ENCODE measurements around the gene BNC1.
"Not testable (repeated sequence)": the region's sequence is repeated elsewhere in the genome, so short reads cannot be mapped to it uniquely, and the experiment has no call there.

Gene BNC1

DNA sequence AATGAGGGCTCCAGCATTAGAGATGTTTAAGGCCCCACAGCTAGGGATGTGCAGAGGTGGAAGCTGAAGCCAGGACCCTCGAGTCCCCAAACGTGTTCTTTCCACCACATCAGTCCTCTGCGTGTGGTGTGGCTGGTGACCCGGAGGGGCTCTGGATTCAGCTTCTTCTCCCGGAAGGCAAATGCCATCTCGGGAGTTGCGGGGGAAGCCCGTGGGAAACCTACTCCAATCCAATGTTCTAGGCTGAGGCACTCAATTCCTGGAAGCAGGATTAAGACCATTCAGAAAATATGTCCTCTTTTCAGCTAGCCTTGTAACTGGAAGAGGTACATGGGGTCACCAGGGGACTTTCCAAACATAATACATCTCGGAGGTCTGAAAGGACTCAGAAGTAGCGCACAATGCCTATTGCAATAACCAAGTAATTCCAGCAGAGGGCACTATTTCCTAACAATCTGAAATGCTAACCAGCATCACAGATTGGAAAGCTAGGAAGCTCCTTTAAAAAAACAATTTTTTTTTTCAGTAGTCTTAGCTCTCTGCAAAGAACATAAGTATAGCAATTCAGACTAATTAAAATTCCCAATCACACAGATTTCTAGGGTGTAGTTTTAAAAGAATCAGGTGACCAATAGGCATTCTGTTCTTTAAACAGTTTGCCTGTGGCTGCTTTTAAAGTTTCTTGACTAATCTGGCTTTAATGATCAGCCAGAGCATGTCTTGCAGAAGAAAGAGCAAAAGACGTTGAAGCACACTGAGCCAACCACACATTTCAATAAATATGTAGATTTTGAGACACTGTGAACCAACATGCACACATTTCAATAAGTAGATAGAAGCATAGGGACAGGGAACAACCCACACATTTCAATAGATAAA is 36.1 kb downstream of the BNC1 start:
- DNase-seq: peak; percentile 47 to 72

DNA sequence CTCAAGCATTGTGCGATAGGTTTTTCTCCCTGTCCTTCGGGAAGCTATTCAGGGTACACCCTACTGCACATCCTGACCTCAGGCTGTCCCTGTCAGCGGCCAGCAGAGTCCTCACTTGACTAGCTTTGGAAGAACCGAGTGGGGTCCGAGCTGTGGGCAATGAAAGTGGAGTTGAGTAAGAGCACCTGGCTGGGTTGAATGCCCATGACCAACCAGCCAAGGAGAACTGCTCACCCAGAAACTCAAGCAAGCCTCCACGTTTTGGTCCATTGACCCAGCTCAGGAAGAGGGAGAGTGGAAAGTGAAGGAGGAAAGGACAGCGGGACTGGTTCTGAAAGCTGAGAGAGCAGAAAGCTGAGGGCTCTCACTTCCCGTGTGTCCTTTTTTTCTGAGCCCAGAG is 40.8 kb downstream of the BNC1 start:
- no peak for DNase-seq

DNA sequence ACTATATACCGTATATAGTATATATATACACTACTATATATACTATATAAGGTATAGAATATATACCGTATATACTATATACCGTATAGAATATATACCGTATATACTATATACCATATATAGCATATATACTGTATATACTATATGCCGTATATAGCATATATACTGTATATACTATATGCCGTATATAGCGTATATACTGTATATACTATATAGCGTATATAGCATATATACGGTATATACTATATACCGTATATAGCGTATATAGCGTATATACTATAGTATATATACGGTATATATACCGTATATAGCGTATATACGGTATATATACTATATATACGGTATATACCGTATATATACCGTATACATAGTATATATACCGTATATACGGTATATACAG is 54.2 kb downstream of the BNC1 start:
- no peak for DNase-seq

DNA sequence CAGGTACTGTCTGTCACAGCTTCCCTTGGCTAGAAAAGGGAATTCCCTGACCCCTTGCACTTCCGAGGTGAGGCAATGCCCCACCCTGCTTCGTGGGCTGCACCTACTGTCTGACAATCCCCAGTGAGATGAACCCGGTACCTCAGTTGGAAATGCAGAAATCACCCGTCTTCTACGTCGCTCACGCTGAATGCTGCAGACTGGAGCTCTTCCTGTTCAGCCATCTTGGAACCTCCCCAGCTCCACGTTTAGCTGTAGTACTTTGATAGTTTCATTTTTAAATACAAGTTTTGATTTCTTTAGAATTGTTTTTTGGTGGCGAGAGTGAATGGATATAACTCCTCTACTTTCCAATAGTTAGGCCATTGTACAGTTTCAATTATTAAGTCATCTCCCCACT is 59.0 kb downstream of the BNC1 start:
- DNase-seq: no peak

DNA sequence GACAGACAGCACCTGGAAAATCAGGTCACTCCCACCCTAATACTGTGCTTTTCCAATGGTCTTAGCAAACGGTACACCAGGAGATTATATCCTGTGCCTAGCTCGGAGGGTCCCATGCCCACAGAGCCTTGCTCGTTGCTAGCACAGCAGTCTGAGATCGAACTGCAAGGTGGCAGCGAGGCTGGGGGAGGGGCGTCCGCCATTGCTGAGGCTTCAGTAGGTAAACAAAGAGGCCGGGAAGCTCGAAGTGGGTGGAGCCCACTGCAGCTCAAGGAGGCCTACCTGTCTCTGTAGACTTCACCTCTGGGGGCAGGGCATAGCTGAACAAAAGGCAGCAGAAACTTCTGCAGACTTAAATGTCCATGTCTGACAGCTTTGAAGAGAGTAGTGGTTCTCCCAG is 62.7 kb downstream of the BNC1 start:
- not testable (repeated sequence) for DNase-seq

DNA sequence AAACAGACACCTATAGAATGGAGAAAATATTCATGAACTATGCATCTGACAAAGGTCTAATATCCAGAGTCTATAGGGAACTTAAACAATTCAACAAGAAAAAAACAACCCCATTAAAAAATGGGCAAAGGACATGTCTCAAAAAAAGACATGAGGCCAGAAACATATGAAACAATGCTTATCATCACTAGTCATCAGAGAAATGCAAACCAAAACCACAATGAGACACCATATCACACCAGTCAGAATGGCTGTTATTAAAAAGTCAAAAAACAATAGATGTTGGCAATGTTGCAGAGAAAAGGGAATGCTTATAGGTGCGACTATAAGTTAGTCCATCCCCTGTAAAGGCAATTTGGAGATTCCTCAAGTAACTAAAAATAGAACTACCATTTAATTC is 65.4 kb downstream of the BNC1 start:
- no peak for DNase-seq

DNA sequence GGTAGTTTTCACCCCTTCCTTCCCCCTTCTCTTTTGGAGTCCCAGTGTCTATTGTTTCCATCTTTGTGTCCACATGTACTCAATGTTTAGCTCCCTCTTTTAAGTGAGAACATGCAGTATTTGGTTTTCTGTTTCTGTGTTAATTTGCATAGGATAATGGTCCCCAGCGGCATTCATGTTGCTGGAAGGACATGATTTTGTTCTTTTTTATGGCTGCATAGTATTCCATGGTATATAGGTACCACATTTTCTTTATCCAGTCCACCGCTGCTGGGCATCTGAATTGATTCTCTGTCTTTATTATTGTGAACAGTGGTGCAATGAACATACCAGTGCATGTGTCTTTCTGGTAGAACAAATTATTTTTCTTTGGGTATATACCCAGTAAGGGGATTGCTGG is 69.2 kb downstream of the BNC1 start:
- DNase-seq: no peak

DNA sequence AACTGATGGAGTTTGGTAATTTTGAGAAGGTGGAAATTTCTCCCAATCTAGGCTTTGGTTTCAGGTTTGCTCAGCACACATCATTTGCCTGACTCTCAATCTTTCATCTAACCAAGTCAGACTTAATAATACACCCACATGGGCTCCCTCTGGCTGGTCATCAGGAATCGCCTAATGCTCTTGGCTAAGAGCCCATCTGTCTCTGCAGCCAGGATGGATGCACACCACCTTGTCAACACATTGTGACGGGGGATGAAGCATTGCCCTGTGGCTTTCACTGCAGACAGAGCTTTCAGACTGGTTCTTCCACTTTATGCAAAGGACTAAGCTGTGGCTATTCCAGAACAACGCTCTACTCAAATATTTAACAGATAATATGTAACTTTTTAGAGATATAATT is 73.8 kb downstream of the BNC1 start:
- DNase-seq: no peak

DNA sequence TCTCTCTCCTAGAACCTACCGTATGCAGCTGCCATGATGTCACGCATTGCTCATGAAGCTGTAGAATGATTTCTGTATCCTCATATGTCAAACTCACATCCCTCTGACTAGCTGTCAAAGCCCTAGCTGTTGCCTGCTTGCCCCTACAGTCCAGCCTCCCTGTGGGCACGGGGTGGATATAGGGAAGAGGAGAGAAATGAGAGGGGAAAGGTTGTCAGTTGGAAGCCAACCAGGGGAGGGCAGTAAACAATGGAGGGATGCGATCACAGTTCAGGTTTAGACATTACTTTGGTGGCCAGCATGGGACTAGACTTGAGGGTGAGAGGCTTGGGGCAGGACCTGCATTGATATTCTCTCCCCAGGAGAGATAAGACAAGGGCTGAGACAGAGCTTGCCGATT is 75.1 kb downstream of the BNC1 start:
- no peak for DNase-seq

DNA sequence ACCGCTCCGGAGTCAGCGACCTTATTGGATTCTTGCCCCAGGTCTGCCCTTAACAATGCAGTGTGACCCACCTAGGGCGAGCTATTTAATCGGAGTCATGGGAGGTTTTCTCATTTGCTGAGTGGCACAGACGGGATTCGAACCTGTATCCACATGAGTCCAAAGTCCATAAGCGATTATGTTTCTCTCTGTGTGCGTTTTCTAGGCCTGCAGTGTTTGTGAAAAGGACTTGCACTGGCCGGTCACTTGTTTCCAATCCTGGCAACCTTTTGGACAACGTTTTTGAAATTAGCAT is 76.2 kb downstream of the BNC1 start:
- peak in 1 of 2 experiments; percentile 51 for DNase-seq

DNA sequence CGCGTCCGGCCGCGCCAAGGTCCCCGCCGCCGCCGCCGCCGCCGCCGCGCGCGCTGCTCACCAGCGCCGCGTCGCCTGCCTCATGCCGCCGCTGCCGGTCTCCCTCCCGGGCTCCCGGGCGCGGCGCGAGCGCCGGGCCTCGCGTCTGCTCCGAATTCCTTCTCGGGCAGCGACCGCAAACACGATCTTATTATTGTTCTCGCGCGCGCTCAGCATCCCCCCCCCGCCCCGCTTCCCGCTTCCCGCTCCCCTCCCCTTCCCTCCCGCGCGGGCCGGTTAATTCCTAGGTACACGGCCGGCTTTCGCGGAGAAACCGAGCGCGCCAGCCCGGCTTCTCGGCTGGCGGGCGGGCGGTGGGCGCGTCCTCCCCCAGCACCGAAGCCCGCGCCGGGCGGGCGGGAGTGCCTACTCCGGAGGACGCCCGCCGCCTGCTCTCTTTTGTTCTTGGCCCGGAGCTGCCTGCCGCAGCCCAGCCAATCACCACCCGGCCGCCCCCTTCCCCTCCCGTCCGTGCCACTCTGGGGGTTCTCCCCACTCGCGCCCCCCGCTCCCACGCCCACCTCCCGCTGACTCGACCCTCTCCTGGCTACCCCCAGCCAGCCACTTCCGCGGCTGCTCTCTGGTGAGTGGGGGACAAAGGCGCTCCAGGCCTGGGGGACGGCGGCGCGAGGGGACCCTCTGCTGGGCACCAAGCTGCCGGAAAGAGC is 76.7 kb downstream of the BNC1 start, which contains the start of gene HDGFL3:
Gene HDGFL3 (minus strand): TSS at position 164 of the 707 bp plus-strand sequence. CDS start 409 bp downstream, outside the sequence.
- DNase-seq: peak in 1 of 2 experiments; percentile 72

DNA sequence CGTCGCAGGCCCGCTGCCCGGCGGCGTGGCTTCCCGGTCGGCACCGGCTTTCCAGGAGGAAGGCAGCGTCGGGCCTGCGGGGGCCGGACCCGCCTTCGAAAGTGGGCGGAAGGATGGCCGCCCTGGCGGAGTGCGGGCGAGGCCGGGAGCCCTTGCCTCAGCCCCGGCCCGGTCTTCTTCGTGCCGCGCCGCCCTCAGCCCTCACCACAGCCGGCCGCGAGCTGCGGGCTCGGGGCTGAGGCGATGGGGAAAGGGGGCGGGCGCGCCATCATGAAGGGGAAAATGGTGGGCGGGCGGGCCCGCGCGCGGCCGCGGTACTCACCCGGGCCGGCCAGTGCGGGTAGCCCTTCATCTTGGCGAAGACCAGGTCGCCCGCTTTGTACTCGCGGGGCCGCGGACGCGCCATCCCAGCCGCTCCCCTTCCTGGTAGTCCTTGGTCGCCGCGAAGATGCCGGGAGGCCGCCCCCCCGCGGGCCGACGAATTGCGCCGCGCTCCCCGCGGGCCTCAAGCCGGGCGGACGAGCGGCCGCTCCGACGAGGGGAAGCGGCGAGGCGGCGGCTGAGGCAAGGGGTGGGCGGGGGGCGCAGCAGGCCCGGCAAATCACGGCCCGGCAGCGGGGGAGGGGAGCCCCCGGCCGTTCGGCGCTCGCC is 77.3 kb downstream of the BNC1 start:
- DNase-seq: peak in 1 of 2 experiments; percentile 40

DNA sequence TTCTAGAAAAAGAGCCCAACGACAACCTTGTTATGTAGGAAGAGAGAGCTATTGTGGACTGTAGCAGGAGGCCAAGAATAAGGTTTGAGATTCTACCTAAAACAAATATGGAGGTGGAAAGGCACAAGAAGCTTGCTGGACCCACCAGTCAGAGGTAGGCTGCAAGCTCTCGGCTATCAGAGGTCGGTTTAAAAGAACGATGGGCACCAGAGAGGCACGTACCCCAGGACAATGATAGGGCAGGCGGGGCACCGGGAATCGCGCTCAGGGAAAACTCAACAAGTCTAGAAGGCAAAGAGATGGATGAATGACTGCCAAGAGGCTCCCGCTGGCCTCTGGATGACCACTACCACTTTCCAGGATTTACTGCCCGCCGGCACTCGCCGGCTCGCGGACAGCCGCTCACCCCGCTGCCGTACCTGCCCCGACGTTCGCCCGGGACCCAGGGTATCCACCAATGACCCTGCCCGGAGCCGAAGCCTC is 77.9 kb downstream of the BNC1 start:
- DNase-seq: peak in 1 of 2 experiments; percentile 40
